ENCODE data around the gene CLCN2. TPM values are rescaled to one million over a fixed set of nuclear protein-coding genes. Genes with fewer than 3 reads are reported as not detected.

The CLCN2 gene
- total RNA-seq, 1 experiment from 2014 or later = 4.9 TPM

DNA sequence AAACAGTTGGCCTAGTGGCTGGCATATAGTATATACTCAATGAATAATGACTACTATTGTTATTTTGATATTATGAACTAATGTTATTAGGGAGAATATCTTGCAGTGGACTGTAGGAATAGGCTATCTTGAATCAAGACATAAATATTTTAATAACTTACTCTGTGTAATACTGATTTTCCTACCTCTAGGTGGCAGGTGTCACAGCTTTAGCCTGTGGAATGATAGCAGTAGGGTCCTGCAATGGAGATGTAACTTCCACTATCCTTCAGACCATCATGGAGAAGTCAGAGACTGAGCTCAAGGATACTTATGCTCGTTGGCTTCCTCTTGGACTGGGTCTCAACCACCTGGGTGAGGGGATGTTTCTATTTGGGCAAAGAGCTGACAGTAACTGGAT lies 55.8 kb downstream of the CLCN2 start:
- DNase-seq (ENCODE audit: extremely low read depth, low read depth) = no peak

DNA sequence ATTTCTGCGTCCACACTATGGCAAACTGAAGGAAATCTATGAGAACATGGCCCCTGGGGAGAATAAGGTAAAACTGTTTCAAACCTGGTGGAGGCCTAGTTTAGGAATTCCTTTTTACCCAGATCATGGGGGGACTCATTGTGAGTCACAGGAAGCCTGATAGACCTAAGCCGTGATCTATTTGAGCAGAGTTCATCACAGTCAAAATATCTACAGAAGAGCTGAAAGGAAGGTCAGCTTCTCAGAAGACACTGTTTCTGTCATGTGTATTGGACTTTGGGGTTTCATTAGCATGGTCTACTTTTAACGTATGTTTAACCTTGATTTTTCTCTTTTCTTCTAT lies 61.1 kb downstream of the CLCN2 start:
- no peak for DNase-seq (ENCODE audit: extremely low read depth, low read depth)

DNA sequence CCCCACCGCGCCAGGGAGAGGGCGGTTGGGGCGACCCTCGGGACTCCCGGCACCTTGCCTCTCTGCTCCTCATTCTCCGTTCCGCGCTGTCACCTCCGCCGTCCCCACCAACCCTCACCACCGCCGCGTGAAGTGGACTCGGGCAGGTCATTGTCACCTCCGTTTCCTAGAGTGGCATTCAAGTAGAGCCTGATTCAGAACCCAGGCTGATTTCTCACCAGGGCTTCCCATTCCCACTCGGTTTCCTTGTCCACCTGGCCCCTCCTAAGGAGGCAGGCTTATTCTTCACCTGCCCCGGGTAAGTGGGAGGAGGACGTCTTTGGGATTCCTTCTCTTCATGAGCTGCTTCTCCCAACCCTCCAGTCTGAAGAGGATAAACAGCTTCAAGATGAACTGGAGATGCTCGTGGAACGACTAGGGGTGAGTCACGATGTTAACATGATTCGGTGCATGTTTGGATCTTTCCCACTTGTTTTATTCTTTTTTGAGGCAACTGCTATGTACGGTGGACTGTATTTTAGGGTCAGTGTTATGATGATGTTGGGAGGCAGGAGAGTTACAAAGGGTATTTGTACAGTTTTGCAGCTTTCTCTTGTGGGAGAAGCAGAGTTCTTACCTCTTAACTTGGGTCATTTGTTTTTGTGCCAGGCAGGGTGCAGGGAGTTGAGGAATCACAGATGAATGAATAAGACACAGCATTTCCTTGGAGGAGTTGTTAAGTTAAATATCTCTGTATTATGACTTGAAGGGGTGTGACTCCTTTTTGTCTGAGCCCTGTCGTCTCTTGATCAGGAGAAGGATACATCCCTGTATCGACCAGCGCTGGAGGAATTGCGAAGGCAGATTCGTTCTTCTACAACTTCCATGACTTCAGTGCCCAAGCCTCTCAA lies 61.7 kb downstream of the CLCN2 start:
- DNase-seq (ENCODE audit: extremely low read depth, low read depth) = no peak

DNA sequence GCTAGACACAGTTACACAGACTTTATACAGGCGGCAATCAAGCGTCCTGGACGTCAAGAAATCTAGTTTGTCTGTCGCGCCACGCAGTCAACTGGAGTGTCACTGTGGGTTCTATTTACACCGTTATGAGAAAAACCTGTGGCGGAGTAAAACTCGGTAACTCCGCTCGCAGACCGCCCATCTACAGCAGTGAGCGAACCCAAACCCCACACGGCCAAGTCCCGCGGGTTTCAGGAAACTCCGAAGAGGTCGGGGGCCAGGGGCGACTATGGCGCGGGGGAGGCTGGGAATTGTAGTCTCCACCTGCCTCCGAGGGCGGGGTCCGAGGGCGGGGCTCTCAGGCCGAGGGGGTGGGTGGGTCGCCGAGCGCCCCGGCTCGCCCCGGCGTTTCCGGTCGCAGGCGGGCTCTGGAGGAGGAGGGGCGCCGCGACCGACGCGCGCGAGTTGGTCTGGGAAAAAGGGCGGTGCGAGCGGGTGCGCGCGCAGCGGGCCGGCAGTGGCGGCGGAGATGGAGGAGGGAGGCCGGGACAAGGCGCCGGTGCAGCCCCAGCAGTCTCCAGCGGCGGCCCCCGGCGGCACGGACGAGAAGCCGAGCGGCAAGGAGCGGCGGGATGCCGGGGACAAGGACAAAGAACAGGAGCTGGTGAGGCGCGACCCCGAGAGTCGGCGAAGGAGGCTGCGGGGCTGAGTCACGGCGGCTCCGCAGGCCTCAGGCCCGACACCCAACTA lies 62.5 kb downstream of the CLCN2 start, which contains the start of gene PSMD2:
TSS of gene PSMD2 (plus strand) at position 483 of the 729 bp plus-strand sequence. CDS start at position 509, 26 bp downstream.
- peak; percentile 91 for DNase-seq (ENCODE audit: extremely low read depth, low read depth)

DNA sequence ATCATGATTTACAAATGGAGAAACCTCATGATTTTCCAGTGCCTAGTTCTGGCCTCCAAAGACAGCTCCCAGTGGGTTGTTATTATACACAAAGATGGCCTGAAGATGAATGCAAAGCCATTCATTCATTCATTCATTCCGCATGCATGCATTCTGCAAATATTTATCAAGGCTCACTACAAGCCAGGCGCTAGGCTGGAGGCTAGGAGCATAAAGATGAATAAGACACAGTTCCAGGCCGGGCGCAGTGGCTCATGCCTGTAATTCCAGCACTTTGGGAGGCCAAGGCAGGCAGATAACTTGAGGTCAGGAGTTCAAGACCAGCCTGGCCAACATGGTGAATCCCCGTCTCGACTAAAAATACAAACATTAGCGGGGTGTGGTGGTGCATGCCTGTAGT lies 64.8 kb downstream of the CLCN2 start:
- DNase-seq (ENCODE audit: extremely low read depth, low read depth) = no peak

Small RNAs within 50 kb of the gene (small RNA-seq; reads per million reads assigned to genes)
- 46.2 to 420 reads per million in 2 experiments for gene SNORD66

Other genes starting within 250 kb of the CLCN2 start
- gene EIF2B5, start 226.2 kb downstream of the CLCN2 start, total RNA-seq (2014; rRNA removed; shearing (Covaris generic)) = 32.0 and 33.3 TPM in 2 replicates
- 16.1 and 19.4 TPM in 2 replicates for gene DVL3, start 206.2 kb downstream of the CLCN2 start, total RNA-seq (2014; rRNA removed; shearing (Covaris generic))
- 110 and 117 TPM in 2 replicates for gene AP2M1, start 186.8 kb downstream of the CLCN2 start, total RNA-seq (2014; rRNA removed; shearing (Covaris generic))
- 21.1 and 25.4 TPM in 2 replicates for gene ABCF3, start 175.4 kb downstream of the CLCN2 start, total RNA-seq (2014; rRNA removed; shearing (Covaris generic))
- gene VWA5B2, start 132.0 kb downstream of the CLCN2 start, total RNA-seq (2014; rRNA removed; shearing (Covaris generic)) = 0.35 TPM in 1 of 2 replicates, not detected in the other
- gene ALG3, start 112.6 kb downstream of the CLCN2 start, total RNA-seq (2014; rRNA removed; shearing (Covaris generic)) = 50.7 and 52.9 TPM in 2 replicates
- 15.1 and 15.8 TPM in 2 replicates for gene EEF1AKMT4, start 111.9 kb downstream of the CLCN2 start, total RNA-seq (2014; rRNA removed; shearing (Covaris generic))
- gene CAMK2N2, start 100.1 kb downstream of the CLCN2 start, total RNA-seq (2014; rRNA removed; shearing (Covaris generic)) = 0.23 TPM in 1 of 2 replicates, not detected in the other
- not detected in 2 replicates for gene ECE2, start 85.6 kb downstream of the CLCN2 start, total RNA-seq (2014; rRNA removed; shearing (Covaris generic))
- gene PSMD2, start 62.4 kb downstream of the CLCN2 start, total RNA-seq (2014; rRNA removed; shearing (Covaris generic)) = 140 and 164 TPM in 2 replicates
- gene EIF4G1, start 47.0 kb downstream of the CLCN2 start, total RNA-seq (2014; rRNA removed; shearing (Covaris generic)) = 160 and 178 TPM in 2 replicates
- gene FAM131A, start 24.0 kb downstream of the CLCN2 start, total RNA-seq (2014; rRNA removed; shearing (Covaris generic)) = 10.7 and 12.6 TPM in 2 replicates
- 98.8 and 101 TPM in 2 replicates for gene POLR2H, start 105 bp upstream of the CLCN2 start, total RNA-seq (2014; rRNA removed; shearing (Covaris generic))
- gene THPO, start 16.6 kb upstream of the CLCN2 start, total RNA-seq (2014; rRNA removed; shearing (Covaris generic)) = not detected in 2 replicates
- 0.07 TPM in 1 of 2 replicates, not detected in the other for gene CHRD, start 18.4 kb upstream of the CLCN2 start, total RNA-seq (2014; rRNA removed; shearing (Covaris generic))
- gene EPHB3, start 200.2 kb upstream of the CLCN2 start, total RNA-seq (2014; rRNA removed; shearing (Covaris generic)) = not detected in 2 replicates

All from NCI-H460 (cell line).